Measurements from ENCODE around the gene PTGS1. TPM values are rescaled to one million over a fixed set of nuclear protein-coding genes. Genes with fewer than 3 reads are reported as not detected.

Gene PTGS1
- polyA plus RNA-seq, 2 of the 4 experiments (the other 2 are of a cell fraction): 0.49 to 1.0 TPM

DNA sequence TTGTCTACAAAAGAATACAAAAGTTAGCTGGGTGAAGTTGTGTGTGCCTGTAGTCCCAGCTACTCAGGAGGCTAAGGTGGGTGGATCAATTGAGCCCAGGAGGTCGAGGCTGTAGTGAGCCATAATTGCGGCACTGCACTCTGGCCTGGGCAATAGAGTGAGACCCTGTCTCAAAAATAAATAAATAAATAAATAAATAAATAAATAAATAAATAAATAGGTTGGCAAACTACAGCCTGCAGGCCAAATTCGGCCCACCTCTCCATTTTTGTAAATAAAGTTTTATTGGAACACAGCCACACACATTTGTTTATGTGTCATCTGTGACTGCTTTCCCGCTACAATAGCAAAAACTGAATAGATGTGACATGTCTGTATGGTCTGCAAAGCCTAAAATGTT lies 9.5 kb downstream of the PTGS1 start:
- no peak for ATAC-seq
- no peak overlapping the region for H3K27ac ChIP-seq
- FAIRE-seq: no peak

DNA sequence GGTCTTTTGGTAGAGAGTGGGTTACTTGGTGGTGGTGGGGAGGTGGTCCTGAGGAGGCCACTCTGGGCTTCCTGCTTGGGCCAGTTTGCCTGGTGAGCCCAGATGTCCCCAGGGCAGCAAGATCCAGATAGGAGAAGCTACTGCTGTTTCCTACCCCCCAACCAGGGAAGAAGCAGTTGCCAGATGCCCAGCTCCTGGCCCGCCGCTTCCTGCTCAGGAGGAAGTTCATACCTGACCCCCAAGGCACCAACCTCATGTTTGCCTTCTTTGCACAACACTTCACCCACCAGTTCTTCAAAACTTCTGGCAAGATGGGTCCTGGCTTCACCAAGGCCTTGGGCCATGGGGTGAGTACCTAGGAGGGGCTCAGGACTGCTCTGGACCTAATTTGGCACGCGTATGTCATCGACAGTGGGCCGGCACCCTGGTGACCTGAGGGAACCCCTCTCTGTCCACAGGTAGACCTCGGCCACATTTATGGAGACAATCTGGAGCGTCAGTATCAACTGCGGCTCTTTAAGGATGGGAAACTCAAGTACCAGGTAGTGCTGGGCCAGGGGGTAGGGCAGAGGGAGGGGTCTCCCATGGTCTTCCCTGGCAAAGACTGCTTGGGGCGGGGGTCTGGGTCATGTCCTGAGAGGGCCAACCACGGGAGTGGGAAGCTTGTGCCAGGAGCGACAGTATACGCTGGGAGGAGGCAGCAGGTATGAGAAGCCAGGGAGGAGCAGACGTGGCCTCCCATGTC lies 10.6 kb downstream of the PTGS1 start:
- Histone ChIP-seq H3K9me3 (peaks cover 11% of the 10 kb centered on the region), H3K4me1 (peaks cover 33% of the 10 kb centered on the region), H3K4me2 (no peak overlapping the region), H3K27ac (no peak overlapping the region), H3K4me3 (no peak overlapping the region)
- ChIA-PET POLR2A (no interaction called here), CTCF (interaction anchor here (0.6 to 3.8 kb wide), 5 partner anchors 11 to 712 kb away, joined by 3 to 17 read pairs (median 5); no protein-coding TSS in a partner anchor)
- FAIRE-seq (no peak), DNase-seq (ENCODE audit: low read depth in 1 of 2, low spot score in 1 of 2) (no peak), ATAC-seq (no peak)
- no peak for TF ChIP-seq JUNB (IDR thresholded peaks at IDR 0.05)
- 84% methylated on average over 13 of the region's 14 CpGs for WGBS (ENCODE audit: missing lambda C conversion rate)

More for the DNA sequence above, 9.5 kb downstream of the PTGS1 start:
- TF ChIP-seq ZC3H11A (IDR thresholded peaks at IDR 0.05): peak; percentile 85
- TF ChIP-seq HOXB13 (CRISPR knock-in tag; IDR thresholded peaks at IDR 0.05; ENCODE audit: low read depth): no peak
- TF ChIP-seq MAZ (IDR thresholded peaks at IDR 0.05; ENCODE audit: borderline replicate concordance, low read depth, low read length): no peak
- Histone ChIP-seq H3K9me3 (peaks cover 11% of the 10 kb centered on the region), H3K4me1 (peaks cover 43% of the 10 kb centered on the region), H3K4me2 (no peak overlapping the region), H3K4me3 (no peak overlapping the region)
- ChIA-PET POLR2A (no interaction called here), CTCF (interaction anchor here (0.6 to 1.6 kb wide), 2 partner anchors 24 to 301 kb away, joined by 3 read pairs; no protein-coding TSS in a partner anchor)
- DNase-seq (ENCODE audit: low read depth in 1 of 2, low spot score in 1 of 2): no peak
- 83% methylated on average over 4 of the region's 4 CpGs for WGBS (ENCODE audit: missing lambda C conversion rate)

DNA sequence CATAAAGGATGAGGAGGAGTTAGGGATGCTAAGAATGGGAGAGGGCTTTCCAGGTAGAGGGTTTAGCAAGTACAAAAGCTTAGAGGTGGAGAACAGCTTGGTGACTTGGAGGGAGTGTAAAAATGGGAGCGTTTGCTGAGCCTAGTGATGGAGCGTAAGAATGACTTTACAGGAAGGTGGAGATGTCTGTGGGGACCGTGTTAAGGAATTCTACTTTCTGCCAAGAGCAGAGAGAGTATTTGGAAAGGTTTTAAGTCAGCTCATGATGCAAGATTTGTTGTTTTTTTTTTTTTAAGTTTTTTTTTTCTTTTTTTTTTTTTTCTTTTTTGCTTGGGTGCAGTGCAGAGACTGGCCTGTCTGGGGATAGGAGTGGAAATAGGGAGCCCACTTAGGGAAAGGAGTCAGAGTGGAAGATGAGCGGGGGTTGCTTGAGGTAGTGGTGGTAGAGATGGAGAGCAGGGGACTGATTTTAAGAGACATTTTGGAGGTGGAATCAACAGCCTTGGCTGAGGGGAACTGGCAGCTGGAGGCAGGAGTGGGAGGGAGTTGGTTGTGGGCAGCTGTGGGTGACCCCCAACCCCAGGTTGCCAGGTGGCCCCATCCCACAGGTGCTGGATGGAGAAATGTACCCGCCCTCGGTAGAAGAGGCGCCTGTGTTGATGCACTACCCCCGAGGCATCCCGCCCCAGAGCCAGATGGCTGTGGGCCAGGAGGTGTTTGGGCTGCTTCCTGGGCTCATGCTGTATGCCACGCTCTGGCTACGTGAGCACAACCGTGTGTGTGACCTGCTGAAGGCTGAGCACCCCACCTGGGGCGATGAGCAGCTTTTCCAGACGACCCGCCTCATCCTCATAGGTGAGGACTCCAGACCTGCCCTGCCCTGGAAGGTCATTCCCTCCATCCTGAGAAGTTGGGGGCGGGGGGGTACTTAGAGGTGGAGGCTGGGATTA lies 12.4 kb downstream of the PTGS1 start:
- peaks cover 11% of the 10 kb centered on the region for H3K9me3 ChIP-seq
- peak overlapping the region; percentile 61 for H3K4me2 ChIP-seq
- FAIRE-seq: no peak
- H3K27ac ChIP-seq: peak overlapping the region; percentile 53 to 84
- ChIA-PET POLR2A (no interaction called here), CTCF (interaction anchor here (1.0 to 3.8 kb wide), 7 partner anchors 11 to 967 kb away, joined by 3 to 17 read pairs (median 5); no protein-coding TSS in a partner anchor)
- no peak for DNase-seq (ENCODE audit: low read depth in 1 of 2, low spot score in 1 of 2)
- H3K4me3 ChIP-seq: no peak overlapping the region
- WGBS (ENCODE audit: missing lambda C conversion rate): 65% methylated on average over 13 of the region's 16 CpGs
- TF ChIP-seq, protein P1, sequence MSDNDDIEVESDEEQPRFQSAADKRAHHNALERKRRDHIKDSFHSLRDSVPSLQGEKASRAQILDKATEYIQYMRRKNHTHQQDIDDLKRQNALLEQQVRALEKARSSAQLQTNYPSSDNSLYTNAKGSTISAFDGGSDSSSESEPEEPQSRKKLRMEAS (IDR thresholded peaks at IDR 0.05): no peak
- TF ChIP-seq CBX2 (IDR thresholded peaks at IDR 0.05; ENCODE audit: borderline replicate concordance, low read depth) (no peak), NR3C1 (IDR thresholded peaks at IDR 0.05) (no peak), RARB (CRISPR knock-in tag; IDR thresholded peaks at IDR 0.05) (no peak), ESRRA (IDR thresholded peaks at IDR 0.05; ENCODE audit: borderline replicate concordance, low read length) (no peak)
- TF ChIP-seq, protein P2, sequence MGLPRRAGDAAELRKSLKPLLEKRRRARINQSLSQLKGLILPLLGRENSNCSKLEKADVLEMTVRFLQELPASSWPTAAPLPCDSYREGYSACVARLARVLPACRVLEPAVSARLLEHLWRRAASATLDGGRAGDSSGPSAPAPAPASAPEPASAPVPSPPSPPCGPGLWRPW (IDR thresholded peaks at IDR 0.05): no peak
- TF ChIP-seq, protein P3, sequence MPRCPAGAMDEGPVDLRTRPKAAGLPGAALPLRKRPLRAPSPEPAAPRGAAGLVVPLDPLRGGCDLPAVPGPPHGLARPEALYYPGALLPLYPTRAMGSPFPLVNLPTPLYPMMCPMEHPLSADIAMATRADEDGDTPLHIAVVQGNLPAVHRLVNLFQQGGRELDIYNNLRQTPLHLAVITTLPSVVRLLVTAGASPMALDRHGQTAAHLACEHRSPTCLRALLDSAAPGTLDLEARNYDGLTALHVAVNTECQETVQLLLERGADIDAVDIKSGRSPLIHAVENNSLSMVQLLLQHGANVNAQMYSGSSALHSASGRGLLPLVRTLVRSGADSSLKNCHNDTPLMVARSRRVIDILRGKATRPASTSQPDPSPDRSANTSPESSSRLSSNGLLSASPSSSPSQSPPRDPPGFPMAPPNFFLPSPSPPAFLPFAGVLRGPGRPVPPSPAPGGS (IDR thresholded peaks at IDR 0.05): no peak
- peaks cover 20% of the 10 kb centered on the region for H3K4me1 ChIP-seq
- peak; percentile 12 to 50; a peak in 3 of 6 replicates for ATAC-seq

DNA sequence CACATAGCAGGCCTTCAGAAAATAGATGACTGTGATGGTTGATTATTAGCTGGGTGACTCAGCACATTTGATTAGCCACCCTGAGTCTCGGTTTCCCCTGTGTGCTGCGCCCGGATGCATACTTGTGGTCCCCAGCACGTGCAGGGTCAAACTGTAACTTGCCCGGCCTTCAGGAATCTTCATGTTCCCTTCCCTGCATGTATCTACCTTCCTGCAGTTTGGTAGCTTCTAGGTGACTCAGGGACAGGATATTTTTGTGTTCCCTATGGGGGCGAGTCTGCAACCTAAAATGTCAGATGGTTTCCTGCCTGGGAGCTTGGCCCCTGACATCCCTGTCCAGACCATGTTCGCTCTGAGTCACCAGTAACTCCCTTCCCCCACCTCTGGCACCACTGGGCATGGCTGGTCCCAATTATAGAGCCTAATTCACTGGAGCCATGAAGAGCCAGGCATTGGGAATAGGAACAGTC lies 13.2 kb downstream of the PTGS1 start:
- Histone ChIP-seq H3K4me1 (peaks cover 20% of the 10 kb centered on the region), H3K4me3 (no peak overlapping the region), H3K27ac (peak overlapping the region; percentile 53 to 84), H3K4me2 (peak overlapping the region; percentile 61), H3K9me3 (peaks cover 11% of the 10 kb centered on the region)
- TF ChIP-seq NFE2L2 (conservative IDR thresholded peaks at IDR 0.05; ENCODE audit: low read length) (peak; percentile 95), BHLHE40 (IDR thresholded peaks at IDR 0.05; ENCODE audit: low read depth, low read length) (0 out of 2 replicates have a peak, but pooled peaks have one; percentile 15), CHD2 (IDR thresholded peaks at IDR 0.05; ENCODE audit: low read length, partially characterized antibody) (no peak), MAFK (IDR thresholded peaks at IDR 0.05; ENCODE audit: partially characterized antibody) (peak; percentile 95), NPAS2 (CRISPR knock-in tag; IDR thresholded peaks at IDR 0.05; ENCODE audit: borderline replicate concordance) (no peak), MYC (IDR thresholded peaks at IDR 0.05; ENCODE audit: borderline replicate concordance, low read length) (no peak)
- TF ChIP-seq, protein P1 (IDR thresholded peaks at IDR 0.05): peak; percentile 51
- DNase-seq (ENCODE audit: low read depth in 1 of 2, low spot score in 1 of 2) (peak in 1 of 2 experiments; percentile 36), ATAC-seq (peak; percentile 65 to 75; a peak in 4 of 6 replicates), FAIRE-seq (no peak)
- CTCF ChIA-PET: interaction anchor here (1.0 to 3.8 kb wide), 4 partner anchors 10 to 259 kb away, joined by 3 to 17 read pairs (median 6); no protein-coding TSS in a partner anchor
- POLR2A ChIA-PET: no interaction called here
- 41% methylated on average over 7 of the region's 7 CpGs for WGBS (ENCODE audit: missing lambda C conversion rate)
